ENCODE measurements around the gene PKP3.
"Not testable (repeated sequence)": the region's sequence is repeated elsewhere in the genome, so short reads cannot be mapped to it uniquely, and the experiment has no call there.

PKP3 gene

DNA sequence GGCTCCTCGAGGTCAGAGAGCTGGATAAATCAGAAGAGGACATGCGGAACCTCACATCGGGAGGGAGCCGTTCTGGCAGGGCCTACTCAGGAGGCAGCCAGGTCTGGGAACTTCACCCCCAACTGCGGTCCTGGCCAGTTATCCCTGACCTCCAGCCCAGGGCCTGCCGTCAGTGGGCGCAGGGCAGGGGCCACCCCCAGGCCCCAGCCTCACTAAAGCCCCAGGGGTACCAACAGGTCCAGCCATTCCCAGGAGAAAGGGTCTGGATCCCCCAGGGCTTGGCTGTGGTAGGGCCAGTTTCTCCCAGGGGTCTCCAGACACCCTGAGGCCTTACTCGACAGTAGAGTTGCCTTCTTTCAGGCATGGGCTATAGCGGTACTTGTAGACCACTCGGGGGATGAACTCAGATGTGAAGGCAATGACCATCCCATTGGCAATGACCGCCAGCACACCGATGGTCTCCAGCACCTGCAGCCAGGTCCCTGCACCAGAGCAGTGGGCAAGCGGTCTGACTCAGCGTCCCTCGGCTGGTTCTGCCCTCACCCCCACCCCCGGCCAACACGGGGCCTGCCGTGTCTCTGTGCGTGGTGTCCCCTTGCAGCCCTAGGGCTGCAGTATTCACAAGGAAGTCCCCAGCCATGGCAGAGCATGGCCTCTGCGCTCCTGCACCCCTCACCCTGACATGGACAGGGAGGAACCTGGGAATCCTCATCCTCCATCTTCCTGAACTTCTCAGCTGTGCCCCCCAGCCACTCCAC is 25.4 kb downstream of the PKP3 start:
- no peak for TF ChIP-seq ZFX (IDR thresholded peaks at IDR 0.05; ENCODE audit: borderline replicate concordance)
- TF ChIP-seq, protein P1, sequence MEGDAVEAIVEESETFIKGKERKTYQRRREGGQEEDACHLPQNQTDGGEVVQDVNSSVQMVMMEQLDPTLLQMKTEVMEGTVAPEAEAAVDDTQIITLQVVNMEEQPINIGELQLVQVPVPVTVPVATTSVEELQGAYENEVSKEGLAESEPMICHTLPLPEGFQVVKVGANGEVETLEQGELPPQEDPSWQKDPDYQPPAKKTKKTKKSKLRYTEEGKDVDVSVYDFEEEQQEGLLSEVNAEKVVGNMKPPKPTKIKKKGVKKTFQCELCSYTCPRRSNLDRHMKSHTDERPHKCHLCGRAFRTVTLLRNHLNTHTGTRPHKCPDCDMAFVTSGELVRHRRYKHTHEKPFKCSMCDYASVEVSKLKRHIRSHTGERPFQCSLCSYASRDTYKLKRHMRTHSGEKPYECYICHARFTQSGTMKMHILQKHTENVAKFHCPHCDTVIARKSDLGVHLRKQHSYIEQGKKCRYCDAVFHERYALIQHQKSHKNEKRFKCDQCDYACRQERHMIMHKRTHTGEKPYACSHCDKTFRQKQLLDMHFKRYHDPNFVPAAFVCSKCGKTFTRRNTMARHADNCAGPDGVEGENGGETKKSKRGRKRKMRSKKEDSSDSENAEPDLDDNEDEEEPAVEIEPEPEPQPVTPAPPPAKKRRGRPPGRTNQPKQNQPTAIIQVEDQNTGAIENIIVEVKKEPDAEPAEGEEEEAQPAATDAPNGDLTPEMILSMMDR (IDR thresholded peaks at IDR 0.05) = no peak
- no peak overlapping the region for H3K27ac ChIP-seq

DNA sequence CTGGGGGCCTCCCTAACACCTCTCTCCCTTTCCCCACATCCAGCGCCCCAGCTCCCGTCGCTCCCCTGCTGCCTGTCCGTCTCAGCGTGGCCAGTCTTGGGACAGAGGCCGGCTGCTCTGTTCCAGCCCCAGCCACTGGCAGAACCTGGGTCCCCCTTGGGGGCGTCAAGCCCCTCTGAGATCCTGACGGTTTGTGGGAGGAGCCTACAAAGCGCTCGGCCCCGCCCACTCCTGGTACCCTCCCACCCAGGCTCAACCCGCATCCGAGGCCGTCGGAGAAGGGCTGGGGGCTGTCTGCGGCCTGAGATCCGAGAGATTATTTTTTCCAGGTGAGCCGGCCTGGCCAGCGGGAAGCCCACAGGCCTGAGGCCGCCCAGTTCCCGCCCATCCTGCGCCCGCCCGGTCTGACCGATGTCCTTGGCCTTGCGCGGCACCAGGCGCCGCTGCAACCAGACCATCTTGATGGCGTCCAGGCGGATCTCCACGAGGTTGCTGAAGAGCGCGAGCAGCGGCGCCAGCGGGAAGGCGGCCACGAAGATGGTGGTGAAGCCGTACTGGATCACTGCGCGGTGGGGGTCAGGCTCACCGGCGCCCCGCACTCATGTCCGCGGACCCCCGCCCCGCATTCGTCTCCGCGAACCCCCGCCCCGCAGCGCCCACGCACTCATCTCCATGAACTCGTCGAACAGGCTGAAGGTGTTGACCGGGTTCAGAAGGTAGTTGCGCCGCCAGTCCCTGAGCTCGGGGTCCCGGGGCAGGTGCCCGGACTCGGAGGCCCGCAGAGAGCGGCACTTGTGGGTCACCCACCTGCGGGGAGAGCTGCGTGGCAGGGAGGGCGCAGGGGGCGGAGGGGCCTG is 26.3 kb downstream of the PKP3 start:
- H3K27ac ChIP-seq = no peak overlapping the region
- TF ChIP-seq, protein P1 (IDR thresholded peaks at IDR 0.05) = no peak
- TF ChIP-seq ZFX (IDR thresholded peaks at IDR 0.05; ENCODE audit: borderline replicate concordance) = no peak

DNA sequence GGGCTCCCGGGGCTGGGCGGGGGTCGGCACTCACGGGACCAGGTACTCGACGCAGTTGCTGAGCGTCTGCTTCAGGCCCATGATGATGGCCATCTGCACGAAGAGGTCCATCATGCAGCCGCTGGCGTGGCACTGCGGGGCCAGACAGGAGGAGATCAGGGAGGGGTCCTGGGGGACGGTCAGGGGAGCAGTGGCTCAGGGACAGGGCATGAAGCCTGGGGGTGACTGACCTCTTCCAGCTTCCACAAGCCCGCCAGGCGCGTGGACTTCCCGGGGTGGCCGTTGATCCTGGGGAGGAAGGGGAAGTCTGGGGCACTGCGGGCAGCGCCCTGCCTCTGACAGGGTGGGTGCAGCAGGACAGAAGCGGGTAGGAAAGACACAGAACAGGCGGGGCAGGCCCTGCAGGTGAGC is 26.9 kb downstream of the PKP3 start:
- TF ChIP-seq, protein P1 (IDR thresholded peaks at IDR 0.05) = no peak
- no peak for TF ChIP-seq ZFX (IDR thresholded peaks at IDR 0.05; ENCODE audit: borderline replicate concordance)
- no peak overlapping the region for H3K27ac ChIP-seq

DNA sequence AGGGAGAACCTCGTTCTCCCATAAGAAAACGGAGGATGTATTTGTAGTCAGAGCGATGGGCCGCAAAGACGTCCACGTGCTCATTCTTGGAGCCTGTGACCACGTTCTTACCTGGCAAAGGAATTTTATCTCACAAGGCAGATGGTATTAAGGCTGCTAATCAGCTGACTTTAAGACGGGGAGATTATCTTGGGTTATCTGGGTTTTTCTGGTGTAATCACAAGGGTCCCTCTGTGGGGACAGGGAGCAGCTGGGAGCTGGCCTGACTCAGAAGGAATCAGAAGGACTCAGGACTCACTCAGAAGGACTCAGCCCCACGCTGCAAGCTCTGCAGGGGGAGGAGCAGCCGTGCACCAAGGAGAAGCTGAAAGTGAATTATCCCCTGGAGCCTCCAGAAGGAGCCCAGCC is 28.2 kb downstream of the PKP3 start:
- no peak for TF ChIP-seq ZFX (IDR thresholded peaks at IDR 0.05; ENCODE audit: borderline replicate concordance)
- TF ChIP-seq, protein P1 (IDR thresholded peaks at IDR 0.05) = no peak
- H3K27ac ChIP-seq = no peak overlapping the region

DNA sequence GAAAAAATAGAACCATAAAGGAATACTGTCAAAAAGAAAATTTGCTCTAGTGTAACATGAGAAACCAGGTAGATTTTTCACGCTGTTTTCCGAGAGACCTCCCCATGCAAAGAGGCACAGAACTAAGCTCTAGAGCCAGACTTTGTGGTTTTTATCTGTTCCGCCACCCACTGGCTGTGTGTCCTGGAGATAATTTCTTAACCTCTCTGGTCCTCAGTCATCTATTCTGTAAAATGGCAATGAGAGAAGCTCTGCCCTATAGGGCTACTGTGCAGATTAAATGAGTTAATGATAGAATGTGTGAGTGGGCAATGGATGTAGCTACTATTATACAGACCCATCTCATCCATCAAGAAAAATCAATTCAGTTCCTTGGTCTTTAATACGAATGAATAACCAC is 30.2 kb downstream of the PKP3 start:
- TF ChIP-seq, protein P1 (IDR thresholded peaks at IDR 0.05) = no peak
- no peak for TF ChIP-seq ZFX (IDR thresholded peaks at IDR 0.05; ENCODE audit: borderline replicate concordance)
- H3K27ac ChIP-seq = no peak overlapping the region

DNA sequence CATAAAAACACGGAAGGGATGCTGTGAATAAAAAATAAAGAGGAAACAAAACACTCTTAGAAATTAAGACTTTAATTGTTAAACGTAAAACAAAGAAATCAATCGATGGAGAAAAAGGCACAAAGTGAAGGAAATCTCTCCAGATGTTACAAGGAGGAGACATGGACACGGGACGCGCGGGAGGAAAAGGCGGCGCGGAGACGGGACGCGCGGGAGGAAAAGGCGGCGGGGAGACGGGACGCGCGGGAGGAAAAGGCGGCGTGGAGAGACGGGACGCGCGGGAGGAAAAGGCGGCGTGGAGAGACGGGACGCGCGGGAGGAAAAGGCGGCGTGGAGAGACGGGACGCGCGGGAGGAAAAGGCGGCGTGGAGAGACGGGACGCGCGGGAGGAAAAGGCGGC is 30.8 kb downstream of the PKP3 start:
- not testable (repeated sequence) for H3K27ac ChIP-seq

DNA sequence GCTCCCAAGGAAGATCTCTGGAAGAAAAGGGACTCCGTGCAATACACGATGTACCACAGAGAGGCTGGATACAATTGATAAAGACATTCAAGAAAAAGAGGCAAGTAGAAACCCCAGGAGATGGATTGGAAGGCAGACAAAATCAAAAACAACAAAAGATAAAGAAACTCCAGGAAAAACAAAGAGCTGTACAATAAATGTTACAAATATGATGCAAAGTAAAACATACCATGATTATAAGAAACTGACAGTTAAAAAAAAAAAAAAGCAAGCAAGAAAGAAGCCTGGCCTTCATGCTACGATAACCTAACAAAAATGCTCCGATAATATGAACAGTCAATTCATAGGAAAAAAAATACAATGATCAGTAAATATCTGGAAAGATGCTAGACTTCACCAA is 31.3 kb downstream of the PKP3 start:
- TF ChIP-seq, protein P1 (IDR thresholded peaks at IDR 0.05) = no peak
- TF ChIP-seq ZFX (IDR thresholded peaks at IDR 0.05; ENCODE audit: borderline replicate concordance) = no peak
- no peak overlapping the region for H3K27ac ChIP-seq
